Suppressor macrophage (primary cell): ENCODE results near the gene R3HDM4.

Source experiments
- DNase-seq, 4 experiments: peaks; one replicate each; pipeline ENCODE4 v3.0.0-alpha.2; 2020 to 2022

R3HDM4 gene

GRCh38 chr19:929891-930258 lies 16.9 kb upstream of the R3HDM4 start:
- DNase-seq: no peak

- no peak for DNase-seq
Measured at GRCh38 chr19:929203-929890, 16.3 kb upstream of the R3HDM4 start.

- peak in 1 of 4 experiments; percentile 58 for DNase-seq
Measured at GRCh38 chr19:928471-929202, 15.6 kb upstream of the R3HDM4 start.

GRCh38 chr19:927780-928401 lies 14.9 kb upstream of the R3HDM4 start:
- peak in 1 of 4 experiments; percentile 45 for DNase-seq

GRCh38 chr19:927351-927779 lies 14.3 kb upstream of the R3HDM4 start:
- peak in 1 of 4 experiments; percentile 60 for DNase-seq

GRCh38 chr19:926589-927350 lies 13.8 kb upstream of the R3HDM4 start:
- DNase-seq: peak; percentile 84 to 94 (median 90)

- DNase-seq: no peak
Measured at GRCh38 chr19:926323-926588, 13.2 kb upstream of the R3HDM4 start.

- DNase-seq: peak; percentile 87 to 94 (median 91)
Measured at GRCh38 chr19:925526-926322, 12.7 kb upstream of the R3HDM4 start, which contains the start of gene ARID3A. ARID3A (plus strand) TSS chr19:926035; CDS start chr19:929529, 3,494 bp downstream.

- DNase-seq: peak; percentile 40 to 66 (median 57)
Measured at GRCh38 chr19:925087-925525, 12.1 kb upstream of the R3HDM4 start.

GRCh38 chr19:924553-925086 lies 11.6 kb upstream of the R3HDM4 start:
- DNase-seq: peak in 1 of 4 experiments; percentile 36

GRCh38 chr19:920051-920864 lies 7.2 kb upstream of the R3HDM4 start:
- peak in 3 of 4 experiments; percentile 45 to 60 (median 54) for DNase-seq

- DNase-seq: peak in 1 of 4 experiments; percentile 34
Measured at GRCh38 chr19:919199-920050, 6.4 kb upstream of the R3HDM4 start.

- DNase-seq: no peak
Measured at GRCh38 chr19:918481-919198, 5.6 kb upstream of the R3HDM4 start.

GRCh38 chr19:918152-918437 lies 5.1 kb upstream of the R3HDM4 start:
- no peak for DNase-seq

- peak; percentile 44 to 65 (median 54) for DNase-seq
Measured at GRCh38 chr19:917323-918151, 4.5 kb upstream of the R3HDM4 start, which contains the start of gene KISS1R. KISS1R (plus strand) TSS chr19:917333; CDS start chr19:917503, 170 bp downstream.

GRCh38 chr19:916645-917322 lies 3.8 kb upstream of the R3HDM4 start:
- no peak for DNase-seq
